Sigmoid colon (tissue), 7 donors: Measurements from ENCODE around the gene LARP1. TPM values are rescaled to one million over a fixed set of nuclear protein-coding genes. Genes with fewer than 3 reads are reported as not detected.

Experiments used
- DNase-seq: peaks from one replicate; pipeline ENCODE4 v3.0.0-alpha.2; 2019
- H3K27ac ChIP-seq, 4 donors: fragments of 200-600 bp; sonication (generic); one replicate each; pipeline ENCODE4 v1.5.1; 2016 to 2019; ENCODE audit warnings: mild to moderate bottlenecking in 1 of 4
- H3K27me3 ChIP-seq, 3 donors: fragments of 200-600 bp; sonication (generic); one replicate each; pipeline ENCODE4 v1.5.1; 2019; ENCODE audit warnings: mild to moderate bottlenecking in 1 of 3
- H3K36me3 ChIP-seq, 4 donors: fragments of 200-600 bp; sonication (generic); one replicate each; pipeline ENCODE4 v1.5.1; 2016 to 2019
- H3K4me1 ChIP-seq, 4 donors: fragments of 200-600 bp; sonication (generic); one replicate each; pipeline ENCODE4 v1.5.1; 2017 to 2019
- H3K4me3 ChIP-seq, 4 donors: fragments of 200-600 bp; sonication (generic); one replicate each; pipeline ENCODE4 v1.5.1; 2017 to 2019; ENCODE audit warnings: mild to moderate bottlenecking in 2 of 4, moderate library complexity in 1 of 4
- H3K9me3 ChIP-seq, 4 donors: fragments of 200-600 bp in 3 of 4; sonication (generic) in 3 of 4; one replicate each; pipeline versions ENCODE4 v1.5.1 to v1.6.1; 2013 to 2019
- EP300 ChIP-seq, 4 donors: sonication (generic); formaldehyde crosslinking; IDR thresholded peaks; one replicate each; pipeline ENCODE4 v1.6.1; 2017; ENCODE audit warnings: antibody characterized with exemption in 4 of 4
- POLR2A ChIP-seq, 2 donors: fragments of 450-650 bp; IDR thresholded peaks; one replicate each; pipeline ENCODE4 v1.6.1; 2016; ENCODE audit warnings: antibody characterized with exemption in 2 of 2, mild to moderate bottlenecking in 2 of 2, moderate library complexity in 2 of 2
- POLR2AphosphoS5 ChIP-seq, 4 donors: sonication (generic); formaldehyde crosslinking; IDR thresholded peaks; one replicate each; pipeline ENCODE4 v1.6.1; 2017; ENCODE audit warnings: antibody characterized with exemption in 4 of 4
- WGBS, 2 donors: extraction: QIAGEN DNeasy Blood & Tissue Kit; methylation state at CpG; one replicate each; pipeline ENCODE4 v1.1.7; 2013; 5-methylcytosine and 5-hydroxymethylcytosine counted together
- intact Hi-C: fragments of 100-400 bp; cut with DNase I; formaldehyde crosslinking; loops from one replicate; pipeline ENCODE4 v1.15.1; 2023
- polyA plus RNA-seq, 3 donors: library from polyadenylated mRNA; stranded (reverse); fragments of 200-250 nt; gene quantifications; one replicate each; pipeline ENCODE4 v1.2.3, GENCODE V29; 2013
- total RNA-seq, 4 donors: library from RNA; depleted of rRNA; stranded (reverse); fragments of >200 nt; gene quantifications; one replicate each; pipeline ENCODE4 v1.1.0, GENCODE V29; 2016
- TF ChIP-seq, protein P1 (sequence below), 4 experiments: fragments of 450-650 bp in 3 of 4; fragments of 200-600 bp in 1 of 4; IDR thresholded peaks; one replicate each; pipeline ENCODE4 v1.5.1; 2016 to 2019; ENCODE audit warnings: antibody characterized with exemption in 4 of 4, mild to moderate bottlenecking in 3 of 4, moderate library complexity in 2 of 4
- donor health status: healthy with polysubstance abuse.
- donor health status: Bipolar disorder and iron deficiency.
- donor health status: healthy.

The LARP1 gene
- total and polyA plus RNA-seq, 7 donors = 10.2 to 97.8 (median 49.0) TPM

DNA sequence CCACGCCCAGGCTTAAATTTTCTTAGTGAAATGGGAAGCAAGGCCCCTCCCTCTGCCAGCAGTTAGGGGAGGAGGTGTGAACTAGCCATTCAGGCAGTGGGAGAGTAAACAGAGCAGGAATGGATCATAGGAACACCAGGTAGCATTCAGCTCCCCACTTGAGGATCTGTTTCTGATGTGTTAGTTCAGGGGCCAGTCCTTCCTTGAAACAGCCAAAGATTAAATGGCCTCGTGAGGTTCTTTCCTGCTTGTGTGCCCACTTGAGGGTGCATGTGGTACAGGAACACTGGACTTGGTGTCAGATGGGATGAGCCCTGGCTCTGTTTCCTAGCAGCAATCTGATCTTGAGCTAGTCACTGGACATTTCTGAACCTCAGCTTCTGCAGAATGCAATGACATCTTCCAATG, 74.0 kb downstream of the LARP1 start:
- no peak overlapping the region for H3K4me3 ChIP-seq
- no peaks in the 10 kb centered on the region for H3K9me3 ChIP-seq
- intact Hi-C loops = no loop called here
- peaks cover 0 to 16% (median 8%) of the 10 kb centered on the region in 4 donors for H3K4me1 ChIP-seq
- no peak overlapping the region for H3K27ac ChIP-seq
- DNase-seq = peak; percentile 15
- no peaks in the 10 kb centered on the region for H3K27me3 ChIP-seq
- WGBS, 2 donors = 23 to 68% methylated on average over 2 of the region's 2 CpGs
- peaks cover 16 to 77% (median 23%) of the 10 kb centered on the region in 4 donors for H3K36me3 ChIP-seq
- TF ChIP-seq POLR2AphosphoS5 (IDR thresholded peaks at IDR 0.05) (no peak), EP300 (IDR thresholded peaks at IDR 0.05) (no peak), POLR2A (IDR thresholded peaks at IDR 0.05) (no peak)
- TF ChIP-seq, protein P1, sequence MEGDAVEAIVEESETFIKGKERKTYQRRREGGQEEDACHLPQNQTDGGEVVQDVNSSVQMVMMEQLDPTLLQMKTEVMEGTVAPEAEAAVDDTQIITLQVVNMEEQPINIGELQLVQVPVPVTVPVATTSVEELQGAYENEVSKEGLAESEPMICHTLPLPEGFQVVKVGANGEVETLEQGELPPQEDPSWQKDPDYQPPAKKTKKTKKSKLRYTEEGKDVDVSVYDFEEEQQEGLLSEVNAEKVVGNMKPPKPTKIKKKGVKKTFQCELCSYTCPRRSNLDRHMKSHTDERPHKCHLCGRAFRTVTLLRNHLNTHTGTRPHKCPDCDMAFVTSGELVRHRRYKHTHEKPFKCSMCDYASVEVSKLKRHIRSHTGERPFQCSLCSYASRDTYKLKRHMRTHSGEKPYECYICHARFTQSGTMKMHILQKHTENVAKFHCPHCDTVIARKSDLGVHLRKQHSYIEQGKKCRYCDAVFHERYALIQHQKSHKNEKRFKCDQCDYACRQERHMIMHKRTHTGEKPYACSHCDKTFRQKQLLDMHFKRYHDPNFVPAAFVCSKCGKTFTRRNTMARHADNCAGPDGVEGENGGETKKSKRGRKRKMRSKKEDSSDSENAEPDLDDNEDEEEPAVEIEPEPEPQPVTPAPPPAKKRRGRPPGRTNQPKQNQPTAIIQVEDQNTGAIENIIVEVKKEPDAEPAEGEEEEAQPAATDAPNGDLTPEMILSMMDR (IDR thresholded peaks at IDR 0.05) = no peak

DNA sequence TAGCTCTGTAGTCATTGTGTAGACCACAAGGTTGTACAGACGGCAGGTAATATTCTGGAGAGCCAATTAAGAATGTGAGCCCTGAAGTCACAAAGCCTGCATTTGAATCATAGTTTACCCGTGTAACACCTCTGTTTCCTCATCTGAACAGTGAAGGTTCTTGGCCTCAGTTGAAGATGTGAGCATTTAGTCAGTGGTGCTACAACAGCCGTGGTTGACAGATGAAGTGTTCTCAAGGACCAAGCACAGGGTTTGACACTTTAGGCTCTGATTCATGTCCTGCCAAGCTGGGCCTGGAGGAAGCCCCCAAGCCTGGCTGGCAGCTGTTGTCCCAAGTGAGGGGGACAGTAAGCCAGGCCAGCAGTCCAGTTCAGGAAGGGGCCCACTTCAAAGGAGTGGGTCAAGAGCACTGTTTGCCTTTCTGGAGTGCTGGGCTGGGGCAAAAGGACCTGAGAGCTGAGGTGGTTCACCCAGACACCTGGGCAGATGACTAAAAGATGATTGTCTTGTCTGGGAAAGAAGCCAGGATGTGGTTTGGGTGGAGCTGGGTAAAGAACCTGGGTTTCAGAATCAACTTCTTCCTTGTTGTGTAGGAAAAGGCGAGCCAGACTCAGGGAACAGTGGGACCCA, 74.5 kb downstream of the LARP1 start:
- Histone ChIP-seq H3K4me1 (peaks cover 0 to 21% (median 9%) of the 10 kb centered on the region in 4 donors), H3K27me3 (no peaks in the 10 kb centered on the region), H3K9me3 (no peaks in the 10 kb centered on the region), H3K27ac (no peak overlapping the region), H3K4me3 (no peak overlapping the region), H3K36me3 (peaks cover 16 to 71% (median 20%) of the 10 kb centered on the region in 4 donors)
- TF ChIP-seq POLR2AphosphoS5 (IDR thresholded peaks at IDR 0.05) (no peak), POLR2A (IDR thresholded peaks at IDR 0.05) (no peak), EP300 (IDR thresholded peaks at IDR 0.05) (no peak)
- TF ChIP-seq, protein P1 (IDR thresholded peaks at IDR 0.05) = no peak
- intact Hi-C loops = no loop called here
- 20 to 57% methylated on average over 4 of the region's 4 CpGs for WGBS, 2 donors
- DNase-seq = peak; percentile 54

DNA sequence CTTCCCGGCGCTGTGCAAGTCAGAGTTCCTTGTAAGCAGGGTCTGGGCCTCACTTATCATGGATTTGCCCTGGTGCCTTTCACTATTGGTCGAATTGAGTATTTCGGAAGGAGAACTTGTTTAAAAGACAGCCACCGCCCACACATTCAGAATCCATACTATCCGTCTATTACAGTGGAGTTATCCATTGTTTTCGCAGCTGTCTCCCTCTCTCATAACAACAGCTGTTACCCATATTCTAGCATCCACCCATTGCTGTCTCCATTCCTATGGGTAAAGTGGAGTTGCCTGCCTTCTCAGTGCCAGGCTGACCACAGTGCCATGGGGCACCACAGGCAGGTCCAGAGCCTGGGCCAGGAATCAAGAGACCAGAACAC, 75.0 kb downstream of the LARP1 start:
- Histone ChIP-seq H3K27ac (peak overlapping the region in 1 of 4 donors; percentile 17), H3K27me3 (no peaks in the 10 kb centered on the region), H3K4me1 (peaks cover 0 to 26% (median 12%) of the 10 kb centered on the region in 4 donors), H3K4me3 (no peak overlapping the region), H3K9me3 (no peaks in the 10 kb centered on the region), H3K36me3 (peaks cover 16 to 66% (median 20%) of the 10 kb centered on the region in 4 donors)
- intact Hi-C loops = no loop called here
- 24 to 73% methylated on average over 7 of the region's 7 CpGs for whole genome bisulfite sequencing, 2 donors
- TF ChIP-seq POLR2A (IDR thresholded peaks at IDR 0.05) = no peak
- TF ChIP-seq, protein P1 (IDR thresholded peaks at IDR 0.05) = no peak
- no peak for TF ChIP-seq POLR2AphosphoS5 (IDR thresholded peaks at IDR 0.05)
- TF ChIP-seq EP300 (IDR thresholded peaks at IDR 0.05) = no peak
- peak; percentile 12 for DNase-seq

DNA sequence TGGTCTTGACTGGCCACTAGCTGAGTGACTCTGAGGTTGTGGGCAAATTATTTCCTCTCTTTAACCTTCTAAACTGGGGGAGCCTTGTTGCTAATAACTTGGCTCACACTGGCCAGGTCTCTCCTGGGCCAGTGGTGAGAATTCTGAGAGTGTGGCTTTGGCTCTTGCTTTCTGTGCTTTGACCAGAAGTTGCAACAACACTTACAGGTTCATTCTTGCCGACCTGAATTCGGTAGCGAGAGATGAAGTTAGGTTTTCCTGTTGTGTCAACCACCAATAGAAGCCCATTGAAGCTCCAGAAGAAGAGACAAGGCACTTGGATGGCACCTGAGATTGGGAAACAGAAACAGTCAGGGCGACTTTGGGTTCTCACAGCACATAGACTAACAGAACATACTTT, 75.4 kb downstream of the LARP1 start:
- Histone ChIP-seq H3K27ac (peak overlapping the region in 2 of 4 donors; percentile 5 to 17), H3K27me3 (no peaks in the 10 kb centered on the region), H3K4me3 (no peak overlapping the region), H3K4me1 (peaks cover 0 to 30% (median 16%) of the 10 kb centered on the region in 4 donors), H3K36me3 (peaks cover 16 to 62% (median 20%) of the 10 kb centered on the region in 4 donors), H3K9me3 (no peaks in the 10 kb centered on the region)
- TF ChIP-seq, protein P1 (IDR thresholded peaks at IDR 0.05) = no peak
- no peak for TF ChIP-seq EP300 (IDR thresholded peaks at IDR 0.05)
- no peak for TF ChIP-seq POLR2A (IDR thresholded peaks at IDR 0.05)
- intact Hi-C loops = no loop called here
- 93 to 94% methylated on average over 4 of the region's 4 CpGs for WGBS, 2 donors
- no peak for DNase-seq
